Keratinocyte (primary cell): ENCODE data around the gene FLVCR1. TPM values are rescaled to one million over a fixed set of nuclear protein-coding genes. Genes with fewer than 3 reads are reported as not detected.

Experiments
- DNase-seq: peaks from one replicate; pipeline ENCODE4 v3.0.0-alpha.2; 2011; ENCODE audit warnings: low read depth, missing footprints, low spot score
- FAIRE-seq: peaks from 2 replicates; lab custom pipeline; 2011; peaks lifted over from hg19 to GRCh38; lab: Jason Lieb, UNC
- H2AFZ ChIP-seq: 2 replicates; pipeline ENCODE4 v1.6.0; 2012; ENCODE audit warnings: low read length, control low read depth, inconsistent platforms; ENCODE audit not compliant: control insufficient read depth
- H3K27ac ChIP-seq: 2 replicates; pipeline ENCODE4 v1.5.1; 2011; ENCODE audit warnings: low read length; ENCODE audit not compliant: control insufficient read depth, insufficient read depth
- H3K27me3 ChIP-seq: 3 replicates; pipeline ENCODE4 v1.6.0; 2011; ENCODE audit warnings: low read length; ENCODE audit not compliant: control insufficient read depth, insufficient read depth; ENCODE audit errors: extremely low read depth
- H3K36me3 ChIP-seq, 2 experiments: 2 replicates in 1 of 2; 3 replicates in 1 of 2; pipeline ENCODE4 v1.5.1; 2011; ENCODE audit warnings: low read length in 2 of 2, mild to moderate bottlenecking in 1 of 2; ENCODE audit not compliant: control insufficient read depth in 2 of 2, insufficient read depth in 2 of 2; ENCODE audit errors: extremely low read depth in 1 of 2
- H3K4me1 ChIP-seq: 3 replicates; pipeline ENCODE4 v1.5.1; 2011; ENCODE audit warnings: low read length; ENCODE audit not compliant: control insufficient read depth, insufficient read depth; ENCODE audit errors: extremely low read depth
- H3K4me2 ChIP-seq: 3 replicates; pipeline ENCODE4 v1.6.0; 2011; ENCODE audit warnings: low read depth, low read length; ENCODE audit not compliant: control insufficient read depth, insufficient read depth; ENCODE audit errors: extremely low read depth
- H3K4me3 ChIP-seq, 3 experiments: fragments of 200-600 bp in 1 of 3; sonication (generic) in 1 of 3; 2 replicates in 2 of 3; 3 replicates in 1 of 3; pipeline ENCODE4 v1.5.1; 2011 to 2016; ENCODE audit warnings: low read length in 3 of 3, mild to moderate bottlenecking in 3 of 3, control low read depth in 2 of 3, inconsistent platforms in 1 of 3, low read depth in 1 of 3, mixed read lengths in 1 of 3, mixed run types in 1 of 3, moderate library complexity in 1 of 3; ENCODE audit not compliant: control insufficient read depth in 2 of 3, insufficient read depth in 2 of 3; ENCODE audit errors: extremely low read depth in 1 of 3
- H3K79me2 ChIP-seq: 2 replicates; pipeline ENCODE4 v1.6.0; 2012; ENCODE audit warnings: low read length; ENCODE audit not compliant: control insufficient read depth, insufficient read depth
- H3K9ac ChIP-seq: 3 replicates; pipeline ENCODE4 v1.6.0; 2011; ENCODE audit warnings: low read length; ENCODE audit not compliant: control insufficient read depth, insufficient read depth; ENCODE audit errors: extremely low read depth
- H3K9me1 ChIP-seq: 3 replicates; pipeline ENCODE4 v1.6.0; 2011; ENCODE audit warnings: low read length; ENCODE audit not compliant: control insufficient read depth, insufficient read depth; ENCODE audit errors: extremely low read depth
- H3K9me3 ChIP-seq: 2 replicates; pipeline ENCODE4 v1.5.1; 2012; ENCODE audit warnings: low read depth, low read length; ENCODE audit not compliant: control insufficient read depth
- H4K20me1 ChIP-seq: 3 replicates; pipeline ENCODE4 v1.6.0; 2011; ENCODE audit warnings: low read length; ENCODE audit not compliant: control insufficient read depth, insufficient read depth; ENCODE audit errors: extremely low read depth
- EZH2 ChIP-seq: IDR thresholded peaks from one replicate; pipeline ENCODE4 v1.6.1; 2012; ENCODE audit warnings: inconsistent platforms, mild to moderate bottlenecking, low read length, moderate library complexity
- dilution Hi-C: fragments of 300-500 bp; cut with MboI; formaldehyde crosslinking; loops from one replicate; pipeline ENCODE4 v1.7.0; 2020; ENCODE audit warnings: low sequenced_read_pairs; ENCODE audit not compliant: extremely low pct_ligation_motif_present
- polyA plus RNA-seq, 5 experiments: library from polyadenylated mRNA; depleted of rRNA in 3 of 5; stranded (reverse) in 3 of 5; stranded (forward) in 1 of 5; unstranded in 1 of 5; fragments of >200 nt; gene quantifications; 1 replicate in 1 of 5; 2 replicates in 3 of 5; 3 replicates in 1 of 5; pipeline versions ENCODE4 v1.2.1 to v1.2.3, GENCODE V29; 2011 to 2012; ENCODE audit warnings: missing spikeins in 2 of 5, low read depth in 1 of 5, low replicate concordance in 1 of 5
- TF ChIP-seq, protein P1 (sequence below), 3 experiments: IDR thresholded peaks in 1 of 3; conservative IDR thresholded peaks in 1 of 3; optimal IDR thresholded peaks in 1 of 3; 2 replicates in 2 of 3; 3 replicates in 1 of 3; pipeline versions ENCODE3 to v1.5.1; 2011; ENCODE audit warnings: low read length in 3 of 3, mild to moderate bottlenecking in 3 of 3, moderate library complexity in 2 of 3, control low read depth in 1 of 3, inconsistent platforms in 1 of 3; ENCODE audit not compliant: insufficient read depth in 2 of 3; ENCODE audit errors: extremely low read depth in 1 of 3

The FLVCR1 gene
- polyA plus RNA-seq, 1 donor (not counting 4 experiments of a cell fraction or from before 2014, with no cell fraction given) = 6.4 TPM

DNA sequence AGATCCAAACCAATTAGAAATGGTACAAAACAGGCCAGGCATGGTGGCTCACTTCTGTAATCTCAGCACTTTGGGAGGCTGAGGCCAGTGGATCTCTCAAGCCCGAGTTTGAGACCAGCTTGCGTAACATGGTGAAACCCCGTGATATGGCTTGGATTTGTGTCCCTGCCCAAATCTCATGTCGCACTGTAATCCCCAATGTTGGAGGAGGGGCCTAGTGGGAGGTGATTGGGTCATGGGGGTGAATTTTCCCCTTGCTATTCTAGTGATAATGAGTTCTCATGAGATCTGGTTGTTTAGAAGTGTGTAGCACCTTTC lies 85.3 kb downstream of the FLVCR1 start:
- Histone ChIP-seq H4K20me1 (no peaks in the 10 kb centered on the region), H3K4me2 (no peak overlapping the region), H3K9ac (no peak overlapping the region), H3K27me3 (no peaks in the 10 kb centered on the region), H3K4me3 (no peak overlapping the region), H2AFZ (no peak overlapping the region), H3K4me1 (no peaks in the 10 kb centered on the region), H3K27ac (no peak overlapping the region), H3K9me3 (no peaks in the 10 kb centered on the region), H3K36me3 (no peaks in the 10 kb centered on the region), H3K79me2 (no peaks in the 10 kb centered on the region), H3K9me1 (no peaks in the 10 kb centered on the region)
- FAIRE-seq = no peak
- TF ChIP-seq, protein P1, sequence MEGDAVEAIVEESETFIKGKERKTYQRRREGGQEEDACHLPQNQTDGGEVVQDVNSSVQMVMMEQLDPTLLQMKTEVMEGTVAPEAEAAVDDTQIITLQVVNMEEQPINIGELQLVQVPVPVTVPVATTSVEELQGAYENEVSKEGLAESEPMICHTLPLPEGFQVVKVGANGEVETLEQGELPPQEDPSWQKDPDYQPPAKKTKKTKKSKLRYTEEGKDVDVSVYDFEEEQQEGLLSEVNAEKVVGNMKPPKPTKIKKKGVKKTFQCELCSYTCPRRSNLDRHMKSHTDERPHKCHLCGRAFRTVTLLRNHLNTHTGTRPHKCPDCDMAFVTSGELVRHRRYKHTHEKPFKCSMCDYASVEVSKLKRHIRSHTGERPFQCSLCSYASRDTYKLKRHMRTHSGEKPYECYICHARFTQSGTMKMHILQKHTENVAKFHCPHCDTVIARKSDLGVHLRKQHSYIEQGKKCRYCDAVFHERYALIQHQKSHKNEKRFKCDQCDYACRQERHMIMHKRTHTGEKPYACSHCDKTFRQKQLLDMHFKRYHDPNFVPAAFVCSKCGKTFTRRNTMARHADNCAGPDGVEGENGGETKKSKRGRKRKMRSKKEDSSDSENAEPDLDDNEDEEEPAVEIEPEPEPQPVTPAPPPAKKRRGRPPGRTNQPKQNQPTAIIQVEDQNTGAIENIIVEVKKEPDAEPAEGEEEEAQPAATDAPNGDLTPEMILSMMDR (optimal IDR thresholded peaks at IDR 0.05 in 1 of 3, IDR thresholded peaks at IDR 0.05 in 1 of 3, conservative IDR thresholded peaks at IDR 0.05 in 1 of 3; ENCODE audit: extremely low read depth in 1 of 3, insufficient read depth in 2 of 3, low read length in 3 of 3) = no peak
- no peak for TF ChIP-seq EZH2
- dilution Hi-C loops = no loop called here
- DNase-seq = no peak

DNA sequence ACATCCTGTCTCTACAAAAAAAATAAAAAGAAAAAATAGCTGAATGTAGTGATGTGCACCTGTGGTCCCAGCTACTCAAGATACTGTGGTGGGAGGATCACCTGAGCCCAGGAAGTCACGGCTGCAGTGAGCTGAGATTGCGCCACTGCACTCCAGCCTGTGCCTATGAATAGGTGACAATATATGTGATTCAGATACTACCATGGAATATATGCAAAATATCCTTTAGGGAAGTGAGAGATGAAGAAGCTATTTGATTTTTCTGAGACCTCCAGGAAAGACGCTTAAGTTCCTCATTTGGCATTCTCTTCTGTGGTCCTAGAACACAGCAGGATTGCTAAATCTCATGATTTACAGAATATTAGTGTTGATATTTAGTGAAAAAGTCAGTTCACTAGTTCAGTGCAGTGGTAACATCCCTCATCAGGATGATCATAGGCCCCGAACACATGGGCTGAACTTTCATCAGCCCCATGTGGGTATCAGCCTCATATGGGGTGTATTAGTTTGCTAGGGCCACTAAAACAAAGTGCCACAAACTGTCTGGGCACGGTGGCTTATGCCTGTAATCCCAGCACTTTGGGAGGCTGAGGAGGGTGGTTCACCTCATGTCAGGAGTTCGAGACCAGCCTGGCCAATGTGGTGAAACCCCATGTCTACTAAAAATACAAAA lies 86.3 kb downstream of the FLVCR1 start:
- no peaks in the 10 kb centered on the region for H3K9me1 ChIP-seq
- no peak overlapping the region for H3K4me3 ChIP-seq
- no peak for TF ChIP-seq EZH2
- TF ChIP-seq, protein P1 (optimal IDR thresholded peaks at IDR 0.05 in 1 of 3, IDR thresholded peaks at IDR 0.05 in 1 of 3, conservative IDR thresholded peaks at IDR 0.05 in 1 of 3; ENCODE audit: extremely low read depth in 1 of 3, insufficient read depth in 2 of 3, low read length in 3 of 3) = no peak
- H3K79me2 ChIP-seq = no peaks in the 10 kb centered on the region
- H3K36me3 ChIP-seq = no peaks in the 10 kb centered on the region
- H3K27me3 ChIP-seq = peaks cover 5% of the 10 kb centered on the region
- no peaks in the 10 kb centered on the region for H4K20me1 ChIP-seq
- H3K9me3 ChIP-seq = no peaks in the 10 kb centered on the region
- no peak for DNase-seq
- no peak overlapping the region for H3K9ac ChIP-seq
- no peak overlapping the region for H3K27ac ChIP-seq
- no peak overlapping the region for H2AFZ ChIP-seq
- dilution Hi-C loops = no loop called here
- no peak overlapping the region for H3K4me2 ChIP-seq
- no peaks in the 10 kb centered on the region for H3K4me1 ChIP-seq
- no peak for FAIRE-seq
